ENCODE data around the gene ADIG. TPM values are rescaled to one million over a fixed set of nuclear protein-coding genes. Genes with fewer than 3 reads are reported as not detected.

Gene ADIG
- total and polyA plus RNA-seq, 2 of the 8 experiments (the other 6 are each of a cell fraction or from before 2014, with no cell fraction given) = not detected

DNA sequence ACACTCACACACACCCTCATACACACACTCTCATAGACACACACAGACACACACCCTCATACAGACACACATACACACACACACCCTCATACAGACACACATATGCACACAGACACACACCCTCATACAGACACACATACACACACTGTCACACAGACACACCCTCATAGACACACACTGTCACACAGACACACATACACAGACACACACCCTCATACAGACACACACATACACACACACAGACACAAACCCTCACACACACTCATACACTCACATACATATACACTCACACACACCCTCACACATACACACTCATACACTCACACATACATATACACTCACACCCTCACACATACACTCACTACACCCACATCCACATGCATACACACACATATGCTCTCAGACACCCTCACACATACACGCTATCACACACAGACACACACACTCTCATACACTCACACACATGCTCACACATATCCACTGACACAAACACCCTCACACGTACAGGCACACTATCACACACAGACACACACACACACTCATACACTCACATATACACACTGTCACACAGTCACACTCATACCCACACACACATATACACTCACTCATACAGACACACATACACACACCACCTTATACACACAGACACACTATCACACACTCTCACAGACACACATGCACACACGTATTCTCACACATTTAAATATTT lies 9.1 kb downstream of the ADIG start (continued):
- TF ChIP-seq, protein P1, sequence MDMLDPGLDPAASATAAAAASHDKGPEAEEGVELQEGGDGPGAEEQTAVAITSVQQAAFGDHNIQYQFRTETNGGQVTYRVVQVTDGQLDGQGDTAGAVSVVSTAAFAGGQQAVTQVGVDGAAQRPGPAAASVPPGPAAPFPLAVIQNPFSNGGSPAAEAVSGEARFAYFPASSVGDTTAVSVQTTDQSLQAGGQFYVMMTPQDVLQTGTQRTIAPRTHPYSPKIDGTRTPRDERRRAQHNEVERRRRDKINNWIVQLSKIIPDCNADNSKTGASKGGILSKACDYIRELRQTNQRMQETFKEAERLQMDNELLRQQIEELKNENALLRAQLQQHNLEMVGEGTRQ (IDR thresholded peaks at IDR 0.05; ENCODE audit: low read length) = no peak
